ENCODE measurements around the gene PCAT7.
"Not testable (repeated sequence)": the region's sequence is repeated elsewhere in the genome, so short reads cannot be mapped to it uniquely, and the experiment has no call there.

PCAT7 gene

DNA sequence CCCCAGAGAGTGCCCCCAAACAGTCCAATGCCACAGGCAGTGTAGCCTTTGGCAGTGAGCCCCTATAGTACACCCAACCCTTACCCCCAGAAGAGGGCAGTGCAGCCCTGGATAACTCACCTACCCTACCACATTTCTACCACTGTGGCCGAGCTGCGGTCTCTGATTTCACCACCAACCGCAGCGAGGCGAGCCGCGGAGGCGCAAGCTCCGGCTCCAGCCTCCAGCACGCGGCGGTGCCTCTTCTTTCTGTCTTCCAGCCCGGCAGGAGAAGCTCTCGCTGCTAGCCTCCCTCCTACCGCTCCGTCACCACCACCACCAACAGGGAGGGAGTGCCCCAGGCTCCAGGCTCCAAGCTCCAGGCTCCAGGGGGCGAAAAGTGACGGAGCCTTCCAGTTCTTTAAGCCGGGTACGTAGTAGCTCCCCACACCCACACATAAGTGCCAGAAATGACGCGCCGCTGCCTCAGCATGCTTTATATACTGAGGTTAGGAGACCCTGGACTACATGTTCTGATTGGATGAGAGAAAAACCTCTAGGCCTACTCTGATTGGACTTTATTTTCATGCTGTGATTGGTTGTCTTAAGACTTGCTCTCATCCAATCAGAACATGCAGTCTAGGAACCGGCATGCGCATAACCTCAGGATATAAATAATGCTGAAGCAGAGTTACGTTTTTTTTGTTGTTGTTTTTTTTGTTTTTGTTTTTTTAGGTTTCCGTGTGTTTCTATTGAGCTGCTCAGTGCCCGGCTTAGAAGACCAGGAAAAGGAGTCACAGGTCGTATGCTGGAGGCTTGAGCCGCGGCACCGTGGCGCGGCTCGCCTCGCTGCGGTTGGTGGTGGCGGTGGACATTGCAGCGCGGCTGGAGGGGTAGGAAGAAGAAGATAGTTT, at the start of gene PCAT7:
Gene PCAT7 (plus strand): TSS at position 645 of the 893 bp plus-strand sequence.
- Histone ChIP-seq H3K4me3 (ENCODE audit: low read depth, low read length) (peak within 1 kb of the TSS; percentile 72), H3K4me1 (ENCODE audit: control insufficient read depth, insufficient read depth, low read length) (no peaks in the 10 kb centered on the region), H3K27me3 (ENCODE audit: control insufficient read depth, insufficient read depth, low read length) (no peaks in the 10 kb centered on the region), H3K9me3 (ENCODE audit: control insufficient read depth, insufficient read depth, low read length) (peaks cover 4% of the 10 kb centered on the region; the same call in 1 of the 2 replicates), H3K9ac (ENCODE audit: low read depth, low read length) (peak within 1 kb of the TSS; percentile 82; the same call in 1 of the 2 replicates), H3K27ac (ENCODE audit: low read depth, low read length) (peak within 1 kb of the TSS; percentile 80), H3K36me3 (ENCODE audit: control insufficient read depth, insufficient read depth, low read length) (peaks cover 7% of the 10 kb centered on the region; the same call in 1 of the 2 replicates)

DNA sequence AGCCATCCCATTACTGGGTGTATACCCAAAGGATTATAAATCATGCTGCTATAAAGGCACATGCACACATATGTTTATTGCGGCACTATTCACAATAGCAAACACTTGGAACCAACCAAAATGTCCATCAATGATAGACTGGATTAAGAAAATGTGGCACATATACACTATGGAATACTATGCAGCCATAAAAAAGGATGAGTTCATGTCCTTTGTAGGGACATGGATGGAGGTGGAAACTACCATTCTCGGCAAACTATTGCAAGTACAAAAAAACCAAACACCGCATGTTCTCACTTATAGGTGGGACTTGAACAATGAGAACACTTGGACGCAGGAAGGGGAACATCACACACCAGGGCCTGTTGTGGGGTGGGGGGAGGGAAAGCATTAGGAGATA, 48.5 kb upstream of the PCAT7 start:
- not testable (repeated sequence) for H3K4me3 ChIP-seq (ENCODE audit: low read depth, low read length); H3K9ac ChIP-seq (ENCODE audit: low read depth, low read length); H3K4me1 ChIP-seq (ENCODE audit: control insufficient read depth, insufficient read depth, low read length); H3K27ac ChIP-seq (ENCODE audit: low read depth, low read length); H3K27me3 ChIP-seq (ENCODE audit: control insufficient read depth, insufficient read depth, low read length); H3K9me3 ChIP-seq (ENCODE audit: control insufficient read depth, insufficient read depth, low read length); H3K36me3 ChIP-seq (ENCODE audit: control insufficient read depth, insufficient read depth, low read length)

DNA sequence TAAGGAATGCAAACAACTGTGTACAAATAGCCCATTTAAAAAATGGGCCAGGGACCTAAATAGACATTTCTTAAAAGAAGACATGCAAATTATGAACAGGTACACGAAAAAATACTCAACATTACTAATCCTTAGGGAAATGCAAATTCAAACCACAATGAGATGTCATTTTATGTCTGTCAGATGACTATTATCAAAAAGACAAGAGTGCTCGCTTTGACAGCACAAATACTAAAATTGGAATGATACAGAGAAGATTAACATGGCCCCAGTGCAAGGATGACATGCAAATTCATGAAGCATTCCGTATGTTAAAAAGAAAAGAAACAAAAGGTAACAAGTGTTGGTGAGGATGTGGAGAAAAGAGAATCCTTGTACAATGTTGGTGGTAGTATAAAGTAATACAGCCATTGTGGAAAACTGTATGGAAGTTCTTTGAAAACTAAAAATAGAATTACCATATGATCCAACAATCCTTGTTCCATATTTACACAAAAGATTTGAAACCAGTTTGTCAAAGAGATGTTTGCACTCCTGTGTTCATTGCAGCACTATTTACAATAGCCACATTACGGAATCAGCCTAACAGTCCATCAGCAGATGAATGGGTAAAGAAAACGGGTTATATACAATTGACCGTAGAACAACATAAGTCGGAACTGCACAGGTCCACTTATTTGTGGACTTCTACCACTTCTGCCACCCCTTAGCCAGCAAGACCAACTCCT, 47.2 kb upstream of the PCAT7 start:
- H3K27ac ChIP-seq (ENCODE audit: low read depth, low read length), result no peak overlapping the region

DNA sequence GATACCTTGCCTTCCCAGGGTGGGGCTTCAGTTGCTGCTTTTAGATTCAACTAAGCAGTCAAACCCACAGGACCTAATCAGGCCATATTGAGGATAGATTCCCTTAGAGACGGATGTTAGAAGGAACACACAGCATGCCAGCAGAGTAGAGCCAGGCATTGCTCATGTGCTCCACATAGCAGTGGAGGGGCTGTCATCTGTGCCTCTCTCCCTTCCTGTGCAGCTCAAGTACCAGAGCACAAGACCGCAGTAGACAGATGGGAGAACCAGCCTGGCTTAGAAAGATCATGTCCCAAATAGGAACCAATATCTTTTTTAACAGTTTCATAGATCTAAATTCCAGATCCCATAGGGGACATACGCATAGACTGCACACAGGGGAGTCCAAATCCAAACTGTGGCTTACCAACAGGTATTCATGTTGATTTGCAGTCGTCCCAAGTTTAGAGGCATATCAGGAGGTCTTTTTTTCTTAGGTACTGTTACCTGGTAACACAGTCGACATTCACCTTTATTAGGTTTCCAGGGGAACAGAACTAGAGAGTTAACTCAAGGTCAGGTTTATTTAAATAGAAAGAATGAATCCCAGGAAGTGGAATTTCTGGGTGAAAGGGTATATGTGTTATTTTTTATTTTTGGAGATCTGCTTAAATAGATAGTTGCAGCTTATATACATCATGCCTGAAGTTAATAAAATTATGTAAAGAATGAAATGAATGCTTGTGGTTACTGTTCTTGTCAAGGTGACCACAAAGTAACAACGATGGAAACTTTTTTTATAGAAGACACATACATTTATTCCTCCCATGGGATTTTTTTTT, 43.5 kb upstream of the PCAT7 start:
- H3K27ac ChIP-seq (ENCODE audit: low read depth, low read length), result no peak overlapping the region
- H3K27me3 ChIP-seq (ENCODE audit: control insufficient read depth, insufficient read depth, low read length), result no peaks in the 10 kb centered on the region
- H3K4me3 ChIP-seq (ENCODE audit: low read depth, low read length), result no peak overlapping the region
- no peaks in the 10 kb centered on the region for H3K9me3 ChIP-seq (ENCODE audit: control insufficient read depth, insufficient read depth, low read length)
- H3K4me1 ChIP-seq (ENCODE audit: control insufficient read depth, insufficient read depth, low read length), result peaks cover 7% of the 10 kb centered on the region; the same call in 1 of the 2 replicates
- H3K9ac ChIP-seq (ENCODE audit: low read depth, low read length), result no peak overlapping the region
- no peaks in the 10 kb centered on the region for H3K36me3 ChIP-seq (ENCODE audit: control insufficient read depth, insufficient read depth, low read length)

More for the DNA sequence above, 47.2 kb upstream of the PCAT7 start:
- Histone ChIP-seq H3K9me3 (ENCODE audit: control insufficient read depth, insufficient read depth, low read length) (no peaks in the 10 kb centered on the region), H3K27me3 (ENCODE audit: control insufficient read depth, insufficient read depth, low read length) (no peaks in the 10 kb centered on the region), H3K4me3 (ENCODE audit: low read depth, low read length) (no peak overlapping the region), H3K4me1 (ENCODE audit: control insufficient read depth, insufficient read depth, low read length) (no peaks in the 10 kb centered on the region), H3K9ac (ENCODE audit: low read depth, low read length) (no peak overlapping the region), H3K36me3 (ENCODE audit: control insufficient read depth, insufficient read depth, low read length) (no peaks in the 10 kb centered on the region)

DNA sequence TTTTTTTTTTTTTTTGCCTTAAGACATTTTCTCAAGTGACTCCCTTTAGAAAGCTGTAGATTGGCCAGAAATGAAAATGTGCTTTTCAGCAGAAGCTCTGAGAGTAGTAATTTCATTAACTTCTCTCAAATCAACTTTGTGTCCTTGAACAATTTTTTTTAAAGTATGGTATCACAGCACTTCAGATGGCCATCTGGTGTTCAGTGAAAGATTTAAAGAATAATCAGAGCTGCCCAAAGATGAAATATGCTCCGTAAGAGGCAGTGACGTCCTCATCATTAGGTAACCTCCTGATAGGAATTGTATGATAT, 43.0 kb upstream of the PCAT7 start:
- no peaks in the 10 kb centered on the region for H3K36me3 ChIP-seq (ENCODE audit: control insufficient read depth, insufficient read depth, low read length)
- H3K4me1 ChIP-seq (ENCODE audit: control insufficient read depth, insufficient read depth, low read length), result peaks cover 7% of the 10 kb centered on the region; the same call in 1 of the 2 replicates
- H3K9me3 ChIP-seq (ENCODE audit: control insufficient read depth, insufficient read depth, low read length), result no peaks in the 10 kb centered on the region
- no peaks in the 10 kb centered on the region for H3K27me3 ChIP-seq (ENCODE audit: control insufficient read depth, insufficient read depth, low read length)
- H3K27ac ChIP-seq (ENCODE audit: low read depth, low read length), result no peak overlapping the region
- no peak overlapping the region for H3K4me3 ChIP-seq (ENCODE audit: low read depth, low read length)
- H3K9ac ChIP-seq (ENCODE audit: low read depth, low read length), result no peak overlapping the region

DNA sequence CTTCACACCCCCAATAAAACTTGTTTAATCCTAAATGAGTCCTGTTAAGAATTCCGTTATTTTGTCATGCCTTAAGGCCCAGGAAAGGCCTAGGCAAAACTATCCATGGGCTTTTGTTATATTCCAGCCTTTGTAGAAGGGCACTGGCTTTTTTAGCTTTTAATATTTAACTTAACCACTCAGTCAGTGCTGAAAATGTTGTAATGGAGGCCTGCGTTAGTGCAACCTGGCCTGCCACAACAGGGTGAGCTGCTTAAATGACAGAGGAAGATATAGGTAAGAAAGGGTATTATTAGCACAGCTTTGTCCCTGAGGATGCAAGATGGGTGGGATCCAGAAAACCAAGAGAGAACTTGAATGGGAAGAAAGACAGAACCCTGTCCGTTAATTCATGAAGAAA, 40.2 kb upstream of the PCAT7 start:
- H3K36me3 ChIP-seq (ENCODE audit: control insufficient read depth, insufficient read depth, low read length), result no peaks in the 10 kb centered on the region
- no peak overlapping the region for H3K4me3 ChIP-seq (ENCODE audit: low read depth, low read length)
- peaks cover 7% of the 10 kb centered on the region; the same call in 1 of the 2 replicates for H3K4me1 ChIP-seq (ENCODE audit: control insufficient read depth, insufficient read depth, low read length)
- H3K27ac ChIP-seq (ENCODE audit: low read depth, low read length), result no peak overlapping the region
- H3K27me3 ChIP-seq (ENCODE audit: control insufficient read depth, insufficient read depth, low read length), result no peaks in the 10 kb centered on the region
- no peak overlapping the region for H3K9ac ChIP-seq (ENCODE audit: low read depth, low read length)
- H3K9me3 ChIP-seq (ENCODE audit: control insufficient read depth, insufficient read depth, low read length), result no peaks in the 10 kb centered on the region

DNA sequence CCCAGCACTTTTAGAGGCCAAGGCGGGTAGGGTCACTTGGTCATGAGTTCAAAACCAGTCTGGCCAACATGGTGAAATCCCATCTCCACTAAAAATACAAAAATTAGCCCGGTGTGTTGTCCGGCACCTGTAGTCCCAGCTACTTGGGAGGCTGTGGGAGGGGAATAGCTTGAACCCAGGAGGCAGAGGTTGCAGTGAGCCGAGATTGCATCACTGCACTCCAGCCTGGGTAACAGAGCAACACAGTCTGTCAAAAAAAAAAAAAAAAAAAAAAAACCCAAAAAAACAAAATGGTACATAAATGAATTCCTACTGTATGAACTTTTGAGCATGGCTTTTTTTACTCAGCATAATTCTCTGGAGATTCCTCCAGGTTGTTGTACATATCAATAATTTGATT, 37.6 kb upstream of the PCAT7 start:
- Histone ChIP-seq H3K4me1 (ENCODE audit: control insufficient read depth, insufficient read depth, low read length) (peaks cover 7% of the 10 kb centered on the region; the same call in 1 of the 2 replicates), H3K9me3 (ENCODE audit: control insufficient read depth, insufficient read depth, low read length) (no peaks in the 10 kb centered on the region), H3K9ac (ENCODE audit: low read depth, low read length) (no peak overlapping the region), H3K27me3 (ENCODE audit: control insufficient read depth, insufficient read depth, low read length) (no peaks in the 10 kb centered on the region), H3K4me3 (ENCODE audit: low read depth, low read length) (no peak overlapping the region), H3K36me3 (ENCODE audit: control insufficient read depth, insufficient read depth, low read length) (no peaks in the 10 kb centered on the region), H3K27ac (ENCODE audit: low read depth, low read length) (no peak overlapping the region)

DNA sequence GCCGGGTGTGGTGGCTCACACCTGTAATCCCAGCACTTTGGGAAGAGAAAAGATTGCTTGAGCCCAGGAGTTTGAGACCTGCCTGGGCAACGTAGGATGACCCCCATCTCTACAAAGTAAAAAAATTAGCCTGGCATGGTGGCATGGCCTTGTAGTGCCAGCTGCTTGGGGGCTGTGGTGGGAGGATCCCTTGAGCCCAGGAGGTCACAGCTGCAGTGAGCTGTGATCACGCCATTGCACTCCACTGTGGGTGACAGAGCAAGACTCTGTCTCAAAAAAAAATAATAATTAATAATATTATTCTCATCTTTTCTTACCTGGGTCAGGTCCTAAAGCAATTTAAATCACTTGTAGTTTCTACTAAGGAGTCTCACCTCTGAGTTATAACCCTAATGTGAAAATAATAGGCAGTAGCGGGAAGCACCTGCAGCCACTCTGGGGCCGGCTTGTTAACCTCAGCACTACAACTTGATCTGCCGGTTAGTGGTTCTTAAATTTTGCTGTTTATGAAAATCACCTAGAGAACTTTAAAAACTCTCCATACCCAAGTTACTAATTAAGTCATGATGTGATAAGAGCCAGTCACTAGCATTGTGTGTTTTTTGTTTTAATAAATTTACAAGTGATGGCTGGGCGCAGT, 29.4 kb upstream of the PCAT7 start:
- Histone ChIP-seq H3K9me3 (ENCODE audit: control insufficient read depth, insufficient read depth, low read length) (no peaks in the 10 kb centered on the region), H3K4me1 (ENCODE audit: control insufficient read depth, insufficient read depth, low read length) (no peaks in the 10 kb centered on the region), H3K9ac (ENCODE audit: low read depth, low read length) (no peak overlapping the region), H3K4me3 (ENCODE audit: low read depth, low read length) (no peak overlapping the region), H3K27me3 (ENCODE audit: control insufficient read depth, insufficient read depth, low read length) (no peaks in the 10 kb centered on the region), H3K27ac (ENCODE audit: low read depth, low read length) (no peak overlapping the region), H3K36me3 (ENCODE audit: control insufficient read depth, insufficient read depth, low read length) (no peaks in the 10 kb centered on the region)

DNA sequence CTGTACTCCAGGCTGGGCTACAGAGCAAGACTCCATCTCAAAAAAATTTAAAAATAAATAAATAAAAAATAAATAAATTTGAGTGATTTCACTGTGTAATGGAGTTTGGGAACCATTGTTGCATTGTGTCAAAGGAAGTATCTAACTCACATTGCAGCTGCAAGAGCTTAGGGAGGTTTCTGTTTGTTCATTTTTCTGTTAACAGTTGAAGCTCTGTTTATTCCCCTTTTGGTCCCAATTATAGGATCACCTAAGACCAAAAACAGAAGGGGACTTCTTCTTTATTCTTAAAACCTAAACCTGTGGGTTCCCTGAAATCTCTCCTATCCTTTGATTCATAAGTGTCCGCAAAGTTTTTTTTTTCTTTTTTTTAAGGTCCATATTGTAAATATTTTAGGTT, 28.6 kb upstream of the PCAT7 start:
- Histone ChIP-seq H3K4me3 (ENCODE audit: low read depth, low read length) (no peak overlapping the region), H3K4me1 (ENCODE audit: control insufficient read depth, insufficient read depth, low read length) (no peaks in the 10 kb centered on the region), H3K9ac (ENCODE audit: low read depth, low read length) (no peak overlapping the region), H3K27ac (ENCODE audit: low read depth, low read length) (no peak overlapping the region), H3K9me3 (ENCODE audit: control insufficient read depth, insufficient read depth, low read length) (no peaks in the 10 kb centered on the region), H3K27me3 (ENCODE audit: control insufficient read depth, insufficient read depth, low read length) (no peaks in the 10 kb centered on the region), H3K36me3 (ENCODE audit: control insufficient read depth, insufficient read depth, low read length) (no peaks in the 10 kb centered on the region)

DNA sequence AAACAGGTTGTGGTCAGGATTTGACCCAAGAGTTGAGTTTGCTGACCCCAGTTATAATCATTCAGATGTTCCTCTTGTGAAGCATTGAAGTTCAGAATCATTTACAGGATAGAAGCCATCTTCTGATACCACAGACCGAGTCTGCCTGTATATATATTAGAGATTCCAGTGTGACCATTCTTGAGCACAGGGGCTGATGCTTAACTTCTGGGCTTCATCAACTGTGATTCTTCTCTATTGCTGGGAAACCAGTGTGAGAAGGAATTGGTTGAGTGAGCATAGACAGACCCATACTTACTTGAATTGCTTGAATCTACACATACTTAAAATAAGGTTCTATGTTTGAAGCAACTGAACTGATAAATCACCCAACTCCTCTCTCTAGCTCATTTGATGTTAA, 27.9 kb upstream of the PCAT7 start:
- Histone ChIP-seq H3K4me1 (ENCODE audit: control insufficient read depth, insufficient read depth, low read length) (no peaks in the 10 kb centered on the region), H3K4me3 (ENCODE audit: low read depth, low read length) (no peak overlapping the region), H3K27ac (ENCODE audit: low read depth, low read length) (no peak overlapping the region), H3K9me3 (ENCODE audit: control insufficient read depth, insufficient read depth, low read length) (no peaks in the 10 kb centered on the region), H3K9ac (ENCODE audit: low read depth, low read length) (no peak overlapping the region), H3K36me3 (ENCODE audit: control insufficient read depth, insufficient read depth, low read length) (no peaks in the 10 kb centered on the region), H3K27me3 (ENCODE audit: control insufficient read depth, insufficient read depth, low read length) (no peaks in the 10 kb centered on the region)
